Astrocyte (in vitro differentiated cells and primary cell): ENCODE results near the gene ADGRB2. TPM values are rescaled to one million over a fixed set of nuclear protein-coding genes. Genes with fewer than 3 reads are reported as not detected.

ENCODE experiments used
- DNase-seq: peaks from one replicate; pipeline ENCODE4 v3.0.0-alpha.2; 2010; ENCODE audit warnings: low read depth
- FAIRE-seq: peaks from 2 replicates; lab custom pipeline; 2011; peaks lifted over from hg19 to GRCh38; lab: Jason Lieb, UNC
- H2AFZ ChIP-seq: 2 replicates; pipeline ENCODE4 v1.6.0; 2012; ENCODE audit warnings: low read depth, low read length, inconsistent platforms
- H3K27ac ChIP-seq: 2 replicates; pipeline ENCODE4 v1.5.1; 2011; ENCODE audit warnings: low read depth, low read length, inconsistent platforms
- H3K27me3 ChIP-seq: 2 replicates; pipeline ENCODE4 v1.6.0; 2011; ENCODE audit warnings: low read length, inconsistent platforms; ENCODE audit not compliant: insufficient read depth
- H3K36me3 ChIP-seq: 2 replicates; pipeline ENCODE4 v1.5.1; 2011; ENCODE audit warnings: low read length, inconsistent platforms; ENCODE audit not compliant: insufficient read depth
- H3K4me1 ChIP-seq: 2 replicates; pipeline ENCODE4 v1.5.1; 2011; ENCODE audit warnings: low read length, inconsistent platforms; ENCODE audit not compliant: insufficient read depth
- H3K4me2 ChIP-seq: 2 replicates; pipeline ENCODE4 v1.6.0; 2012; ENCODE audit warnings: low read length, inconsistent platforms
- H3K4me3 ChIP-seq: 2 replicates; pipeline ENCODE4 v1.5.1; 2011; ENCODE audit warnings: low read depth, mild to moderate bottlenecking, low read length, inconsistent platforms; ENCODE audit not compliant: insufficient read depth
- H3K79me2 ChIP-seq: 2 replicates; pipeline ENCODE4 v1.6.0; 2012; ENCODE audit warnings: mild to moderate bottlenecking, low read length, inconsistent platforms; ENCODE audit not compliant: insufficient read depth
- H3K9ac ChIP-seq: 2 replicates; pipeline ENCODE4 v1.6.0; 2012; ENCODE audit warnings: mild to moderate bottlenecking, low read length, inconsistent platforms
- H3K9me3 ChIP-seq: 2 replicates; pipeline ENCODE4 v1.5.1; 2012; ENCODE audit warnings: low read depth, mild to moderate bottlenecking, low read length, inconsistent platforms; ENCODE audit not compliant: insufficient read depth
- H4K20me1 ChIP-seq: 2 replicates; pipeline ENCODE4 v1.6.0; 2012; ENCODE audit warnings: low read length, inconsistent platforms; ENCODE audit not compliant: insufficient read depth
- H3K27ac Mint-ChIP-seq: one replicate; pipeline ENCODE4 v1.8.0; 2021; ENCODE audit warnings: mild to moderate bottlenecking, mixed read lengths; ENCODE audit not compliant: unreplicated experiment
- H3K27me3 Mint-ChIP-seq: one replicate; pipeline ENCODE4 v1.8.0; 2021; ENCODE audit warnings: low read depth, mixed read lengths; ENCODE audit not compliant: unreplicated experiment
- H3K36me3 Mint-ChIP-seq: one replicate; pipeline ENCODE4 v1.8.0; 2021; ENCODE audit warnings: low read depth, mixed read lengths; ENCODE audit not compliant: unreplicated experiment
- H3K4me1 Mint-ChIP-seq: one replicate; pipeline ENCODE4 v1.8.0; 2021; ENCODE audit warnings: low read depth, mixed read lengths; ENCODE audit not compliant: unreplicated experiment
- H3K4me3 Mint-ChIP-seq: one replicate; pipeline ENCODE4 v1.8.0; 2021; ENCODE audit warnings: mild to moderate bottlenecking, moderate library complexity, mixed read lengths; ENCODE audit not compliant: unreplicated experiment
- H3K9me3 Mint-ChIP-seq: one replicate; pipeline ENCODE4 v1.8.0; 2021; ENCODE audit warnings: mild to moderate bottlenecking, mixed read lengths; ENCODE audit not compliant: unreplicated experiment
- CTCF ChIP-seq: IDR thresholded peaks from 2 replicates; pipeline ENCODE4 v1.5.1; 2011; ENCODE audit warnings: low read depth, mild to moderate bottlenecking, inconsistent platforms, low read length, moderate library complexity; ENCODE audit not compliant: insufficient read depth
- EZH2 ChIP-seq: IDR thresholded peaks from 2 replicates; pipeline ENCODE4 v1.6.1; 2012; ENCODE audit warnings: mild to moderate bottlenecking, low read length, inconsistent platforms; ENCODE audit not compliant: insufficient read depth
- total RNA-seq: library from RNA; stranded (reverse); gene quantifications from 2 replicates; pipeline ENCODE4 v1.2.1, GENCODE V29; 2021

Gene ADGRB2
- total RNA-seq, 1 donor from 2014 or later, result 25.8 TPM

GRCh38 chr1:31769720-31770390 is 5.7 kb upstream of the ADGRB2 start:
- H3K9ac ChIP-seq, result no peak overlapping the region
- Mint-ChIP-seq H3K36me3 (peaks cover 5% of the 10 kb centered on the region), H3K9me3 (peaks cover 5% of the 10 kb centered on the region), H3K4me1 (peaks cover 7% of the 10 kb centered on the region), H3K27me3 (peaks cover 79% of the 10 kb centered on the region), H3K27ac (no peak overlapping the region), H3K4me3 (no peak overlapping the region)
- no peak overlapping the region for H3K4me3 ChIP-seq
- FAIRE-seq (no peak), DNase-seq (no peak)
- H3K27me3 ChIP-seq, result peaks cover 35% of the 10 kb centered on the region
- H3K9me3 ChIP-seq, result no peaks in the 10 kb centered on the region
- no peak overlapping the region for H3K4me2 ChIP-seq
- no peaks in the 10 kb centered on the region for H3K79me2 ChIP-seq
- H3K27ac ChIP-seq, result no peak overlapping the region
- no peaks in the 10 kb centered on the region for H3K36me3 ChIP-seq
- H2AFZ ChIP-seq, result no peak overlapping the region
- H4K20me1 ChIP-seq, result peaks cover 3% of the 10 kb centered on the region
- peaks cover 11% of the 10 kb centered on the region for H3K4me1 ChIP-seq
- TF ChIP-seq EZH2 (no peak), CTCF (no peak)

- Mint-ChIP-seq H3K36me3 (peaks cover 5% of the 10 kb centered on the region), H3K4me1 (peaks cover 7% of the 10 kb centered on the region), H3K4me3 (no peak overlapping the region), H3K27me3 (peaks cover 72% of the 10 kb centered on the region), H3K9me3 (peaks cover 1% of the 10 kb centered on the region), H3K27ac (no peak overlapping the region)
- FAIRE-seq, result no peak
- H3K4me3 ChIP-seq, result no peak overlapping the region
- H3K4me1 ChIP-seq, result peaks cover 17% of the 10 kb centered on the region
- no peaks in the 10 kb centered on the region for H3K36me3 ChIP-seq
- H3K79me2 ChIP-seq, result no peaks in the 10 kb centered on the region
- H3K27me3 ChIP-seq, result peaks cover 31% of the 10 kb centered on the region
- H2AFZ ChIP-seq, result no peak overlapping the region
- H3K9ac ChIP-seq, result no peak overlapping the region
- TF ChIP-seq EZH2 (no peak), CTCF (no peak)
- no peaks in the 10 kb centered on the region for H3K9me3 ChIP-seq
- no peak for DNase-seq
- H3K4me2 ChIP-seq, result no peak overlapping the region
- H4K20me1 ChIP-seq, result peaks cover 8% of the 10 kb centered on the region
- H3K27ac ChIP-seq, result no peak overlapping the region
These were observed 5.0 kb upstream of the ADGRB2 start for GRCh38 chr1:31768939-31769704.
